Stimulated activated CD8-positive, alpha-beta memory T cell treated with anti-CD3 and anti-CD28 coated beads, Interleukin-15, amount 100 ng/mL, for 1 hour (primary cell): Measurements from ENCODE around the gene PHRF1.

Source experiments
- DNase-seq: peaks from one replicate; pipeline ENCODE4 v3.0.0-alpha.2; 2020; ENCODE audit warnings: low read depth

Gene PHRF1

DNA sequence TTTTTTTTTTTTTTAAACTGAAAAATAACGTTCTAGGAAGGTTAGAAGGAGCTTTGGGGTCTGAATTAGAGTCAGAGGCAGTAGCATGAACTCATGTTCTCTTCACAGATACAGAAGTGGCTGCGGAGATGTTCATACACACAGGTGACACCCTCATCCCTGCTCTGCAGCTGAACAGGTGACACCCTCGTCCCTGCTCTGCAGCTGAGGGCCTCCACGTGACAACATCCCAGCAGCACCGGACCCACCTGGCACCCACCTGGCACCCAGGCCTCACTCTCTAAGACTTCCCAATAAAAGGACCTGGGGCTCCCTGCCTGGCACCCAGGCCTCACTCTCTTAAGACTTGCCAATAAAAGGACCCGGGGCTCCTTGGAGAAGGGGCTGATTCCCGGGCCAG, 80.6 kb downstream of the PHRF1 start:
- DNase-seq: no peak

DNA sequence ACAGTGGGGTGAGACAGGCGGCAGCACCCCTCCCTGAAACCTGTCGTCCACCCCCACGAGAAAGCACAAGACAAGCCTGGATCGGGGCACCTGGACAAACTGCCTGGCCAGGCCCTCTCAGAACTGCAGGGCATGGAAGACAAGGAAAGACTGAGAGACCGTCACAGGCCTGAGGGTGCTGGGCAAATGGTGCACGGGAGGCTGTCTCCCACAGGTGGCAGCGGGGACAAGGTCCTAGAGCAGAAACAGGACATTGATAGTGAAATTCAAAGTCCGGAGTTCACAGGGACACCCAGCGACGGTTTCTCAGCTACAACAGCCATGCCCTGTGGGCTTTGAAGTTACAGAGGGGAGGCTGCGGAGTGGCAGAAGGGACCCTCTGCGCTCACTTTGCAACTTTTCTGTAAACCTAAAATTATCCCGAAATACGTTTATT, 81.4 kb downstream of the PHRF1 start:
- DNase-seq: no peak

DNA sequence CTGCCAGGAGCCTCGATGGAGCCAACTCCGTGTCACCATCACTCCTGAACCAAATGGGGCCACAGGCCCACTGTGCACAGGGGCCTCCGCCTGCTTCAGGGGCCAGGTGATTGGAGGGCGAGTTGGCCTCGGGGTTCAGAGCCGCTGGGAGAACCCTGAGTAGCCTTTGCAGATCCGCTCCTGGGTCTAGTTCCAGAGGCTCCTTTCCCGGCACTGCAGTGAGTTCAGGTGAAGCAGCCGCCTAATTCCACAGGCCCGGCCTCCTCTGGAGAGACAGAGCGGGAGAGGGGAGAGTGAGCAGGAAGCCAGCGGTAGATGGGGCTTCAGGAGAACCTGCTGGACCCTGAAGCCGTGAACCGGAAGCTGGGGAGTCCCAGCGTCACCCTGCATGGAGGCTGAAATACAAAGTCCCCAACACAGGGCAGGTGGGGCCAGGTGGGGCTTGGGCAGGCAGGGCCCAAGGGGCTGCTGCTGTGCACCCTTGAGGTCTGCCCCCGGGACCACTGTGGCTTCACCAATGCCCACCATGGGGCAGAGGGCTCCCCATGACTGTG, 83.3 kb downstream of the PHRF1 start:
- DNase-seq: no peak

DNA sequence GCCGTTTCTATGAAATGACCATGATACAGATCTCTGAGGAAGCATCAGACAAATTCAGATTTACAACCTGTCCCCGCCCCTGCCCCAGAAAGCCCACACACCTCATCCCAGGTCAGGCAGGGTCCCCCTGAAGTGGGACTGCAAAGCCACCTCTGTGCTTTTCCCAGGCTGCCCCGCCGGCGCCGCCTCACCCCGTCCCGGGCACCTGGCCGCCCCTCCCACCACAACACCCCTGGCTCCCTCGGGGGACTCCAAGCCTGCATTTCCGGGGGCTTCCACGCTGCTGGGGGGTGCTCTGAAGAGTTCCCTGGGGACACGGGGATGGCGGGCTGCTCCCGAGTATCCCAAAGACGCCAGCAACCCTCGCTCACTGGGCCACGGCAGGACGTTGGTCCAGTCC, 84.0 kb downstream of the PHRF1 start:
- no peak for DNase-seq

DNA sequence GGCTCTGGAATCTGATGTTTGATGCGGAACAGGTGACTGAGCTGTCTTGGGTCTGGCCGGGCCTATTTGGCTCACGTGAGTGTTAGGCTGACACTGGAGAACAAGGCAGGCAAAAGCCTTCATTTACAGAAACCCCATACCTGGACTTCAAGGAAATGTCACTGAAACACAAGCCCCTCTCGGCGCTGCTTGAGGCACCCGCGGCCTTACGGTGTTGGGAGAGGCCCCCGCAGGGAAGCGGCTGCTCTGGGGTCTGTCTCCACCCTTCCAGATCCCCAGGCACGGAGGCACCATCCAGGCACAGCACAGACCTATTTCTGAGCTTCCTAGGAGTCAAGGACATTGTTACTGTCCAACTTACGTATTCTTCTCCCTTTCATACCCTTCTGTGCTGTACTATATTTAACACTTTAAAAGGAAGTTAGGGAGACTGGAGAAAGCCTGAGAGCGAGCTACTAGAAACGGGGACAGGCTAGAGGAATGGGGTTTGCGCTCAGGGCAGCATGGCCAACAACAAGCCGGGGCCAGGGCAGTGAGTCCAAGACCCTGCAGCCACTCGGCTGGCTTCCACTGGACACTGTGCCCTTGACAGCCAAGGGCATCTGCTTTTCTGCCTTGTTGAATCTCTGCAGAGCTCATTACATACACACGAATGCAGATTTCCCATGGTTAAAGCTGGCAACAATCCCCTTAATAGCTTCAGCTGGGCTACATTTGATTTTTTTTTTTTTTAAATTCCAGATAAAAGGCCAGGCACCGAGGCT, 84.6 kb downstream of the PHRF1 start:
- no peak for DNase-seq
